PC-3 (cell line): ENCODE data around the gene FAF2.

Experiments used
- EZH2 ChIP-seq: fragments of 300-600 bp; sonication (generic); IDR thresholded peaks from one replicate; pipeline ENCODE4 v1.6.1; 2017; ENCODE audit warnings: antibody characterized with exemption, mild to moderate bottlenecking, low read length; ENCODE audit not compliant: unreplicated experiment
- EZH2phosphoT487 ChIP-seq: fragments of 300-600 bp; sonication (generic); IDR thresholded peaks from 2 replicates; pipeline ENCODE4 v1.6.1; 2018; ENCODE audit warnings: mild to moderate bottlenecking, antibody characterized with exemption, low read length, borderline replicate concordance
- TF ChIP-seq, protein P1 (sequence below): fragments of 300-600 bp; sonication (generic); conservative IDR thresholded peaks from 2 replicates; pipeline ENCODE4 v1.5.1; 2017; ENCODE audit warnings: antibody characterized with exemption, low read depth, mild to moderate bottlenecking, low read length

DNA sequence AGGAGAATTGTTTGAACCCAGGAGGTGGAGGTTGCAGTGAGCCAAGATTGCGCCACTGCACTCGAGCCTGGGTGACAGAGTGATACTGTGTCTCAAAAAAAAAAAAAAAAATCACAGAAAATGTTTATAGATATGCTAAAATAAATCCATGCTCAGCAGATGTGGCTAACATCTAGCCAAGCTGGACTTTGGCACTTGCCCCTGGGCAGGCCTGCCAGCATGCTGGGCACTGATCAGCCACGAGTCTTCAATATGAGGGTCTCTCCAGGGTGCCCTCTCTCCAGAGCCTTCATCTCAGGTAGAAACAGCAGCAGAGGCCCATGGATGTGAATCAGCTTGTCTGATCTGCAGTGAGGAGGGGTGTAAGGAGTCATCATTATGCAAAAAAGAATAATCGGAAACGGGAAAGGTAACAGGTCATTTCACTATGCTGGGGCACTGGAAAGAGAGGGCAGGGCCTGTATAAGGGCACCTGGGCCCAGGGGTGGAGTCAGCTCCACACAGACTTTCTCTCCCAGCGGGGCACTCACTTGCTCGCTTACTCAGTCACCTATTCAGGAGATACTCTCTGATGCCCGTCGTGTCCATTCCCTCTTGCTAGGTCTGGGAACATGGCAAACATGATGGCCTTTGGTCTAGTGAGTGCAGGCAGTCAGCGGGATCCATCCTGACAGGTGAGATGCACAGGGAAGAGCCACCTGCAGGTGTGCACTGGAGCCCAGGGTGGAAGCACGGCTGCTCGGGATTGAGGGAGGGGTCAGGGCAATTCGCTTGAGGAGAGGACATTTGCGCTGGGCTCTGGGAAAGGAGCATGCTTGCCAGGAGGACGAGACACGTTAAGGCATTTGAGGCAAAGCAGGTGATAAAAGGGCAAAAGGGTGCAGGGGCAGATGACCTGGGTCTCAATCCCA, 71.9 kb downstream of the FAF2 start:
- TF ChIP-seq, protein P1, sequence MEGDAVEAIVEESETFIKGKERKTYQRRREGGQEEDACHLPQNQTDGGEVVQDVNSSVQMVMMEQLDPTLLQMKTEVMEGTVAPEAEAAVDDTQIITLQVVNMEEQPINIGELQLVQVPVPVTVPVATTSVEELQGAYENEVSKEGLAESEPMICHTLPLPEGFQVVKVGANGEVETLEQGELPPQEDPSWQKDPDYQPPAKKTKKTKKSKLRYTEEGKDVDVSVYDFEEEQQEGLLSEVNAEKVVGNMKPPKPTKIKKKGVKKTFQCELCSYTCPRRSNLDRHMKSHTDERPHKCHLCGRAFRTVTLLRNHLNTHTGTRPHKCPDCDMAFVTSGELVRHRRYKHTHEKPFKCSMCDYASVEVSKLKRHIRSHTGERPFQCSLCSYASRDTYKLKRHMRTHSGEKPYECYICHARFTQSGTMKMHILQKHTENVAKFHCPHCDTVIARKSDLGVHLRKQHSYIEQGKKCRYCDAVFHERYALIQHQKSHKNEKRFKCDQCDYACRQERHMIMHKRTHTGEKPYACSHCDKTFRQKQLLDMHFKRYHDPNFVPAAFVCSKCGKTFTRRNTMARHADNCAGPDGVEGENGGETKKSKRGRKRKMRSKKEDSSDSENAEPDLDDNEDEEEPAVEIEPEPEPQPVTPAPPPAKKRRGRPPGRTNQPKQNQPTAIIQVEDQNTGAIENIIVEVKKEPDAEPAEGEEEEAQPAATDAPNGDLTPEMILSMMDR, result no peak
- no peak for TF ChIP-seq EZH2phosphoT487
- TF ChIP-seq EZH2, result no peak
